Transverse colon (tissue), 4 donors: Measurements from ENCODE around the gene KCNK5. TPM values are rescaled to one million over a fixed set of nuclear protein-coding genes. Genes with fewer than 3 reads are reported as not detected.

Experiments used
- DNase-seq: peaks from one replicate; pipeline ENCODE4 v3.0.0-alpha.2; 2019
- H3K27ac ChIP-seq, 4 donors: fragments of 200-600 bp; sonication (generic); 2 replicates each; pipeline ENCODE4 v1.5.1; 2016 to 2018; ENCODE audit warnings: inconsistent platforms in 4 of 4
- H3K27me3 ChIP-seq: fragments of 200-600 bp; sonication (generic); 2 replicates; pipeline ENCODE4 v1.5.1; 2017; ENCODE audit warnings: inconsistent platforms
- H3K36me3 ChIP-seq, 4 donors: fragments of 200-600 bp; sonication (generic); 2 replicates each; pipeline ENCODE4 v1.5.1; 2017 to 2019; ENCODE audit warnings: inconsistent platforms in 4 of 4
- H3K4me1 ChIP-seq, 4 donors: fragments of 200-600 bp; sonication (generic); 2 replicates each; pipeline ENCODE4 v1.5.1; 2017 to 2020; ENCODE audit warnings: inconsistent platforms in 4 of 4
- H3K4me3 ChIP-seq, 4 donors: fragments of 200-600 bp; sonication (generic); 1 replicate in 1 of 4; 2 replicates in 3 of 4; pipeline versions ENCODE4 v1.5.1 to v1.6.1; 2017 to 2019; ENCODE audit warnings: inconsistent platforms in 4 of 4
- H3K9me3 ChIP-seq, 2 donors: fragments of 200-600 bp; sonication (generic); 2 replicates each; pipeline ENCODE4 v1.5.1; 2017 to 2019; ENCODE audit warnings: inconsistent platforms in 2 of 2
- EP300 ChIP-seq: sonication (generic); formaldehyde crosslinking; IDR thresholded peaks from one replicate; pipeline ENCODE4 v1.6.1; 2017; ENCODE audit warnings: antibody characterized with exemption, low read depth
- POLR2A ChIP-seq: fragments of 450-650 bp; IDR thresholded peaks from one replicate; pipeline ENCODE4 v1.6.1; 2016; ENCODE audit warnings: antibody characterized with exemption, mild to moderate bottlenecking, moderate library complexity
- POLR2AphosphoS5 ChIP-seq, 3 donors: sonication (generic); formaldehyde crosslinking; IDR thresholded peaks; one replicate each; pipeline ENCODE4 v1.6.1; 2016; ENCODE audit warnings: antibody characterized with exemption in 3 of 3
- WGBS, 2 donors: methylation state at CpG; one replicate each; pipeline ENCODE4 v1.1.5; 2018; ENCODE audit warnings: low coverage in 1 of 2; 5-methylcytosine and 5-hydroxymethylcytosine counted together
- in situ Hi-C, 4 donors: fragments of 200-750 bp; cut with MboI; loops; one replicate each; pipeline versions ENCODE4 v1.15.0 to v1.15.1; 2017; ENCODE audit warnings: low sequenced_read_pairs in 3 of 4, low pct_ligation_motif_present in 1 of 4, low pct_unique_long_range_greater_than_20kb in 1 of 4
- intact Hi-C: fragments of 100-400 bp; cut with DNase I; formaldehyde crosslinking; loops from one replicate; pipeline ENCODE4 v1.15.1; 2023; ENCODE audit warnings: low total_unique reads
- total RNA-seq, 4 donors: library from RNA; depleted of rRNA; stranded (reverse); fragments of >200 nt; gene quantifications; one replicate each; pipeline ENCODE4 v1.1.0, GENCODE V29; 2016
- TF ChIP-seq, protein P1 (sequence below), 5 experiments: fragments of 200-600 bp in 3 of 5; fragments of 450-650 bp in 2 of 5; sonication (generic) in 3 of 5; IDR thresholded peaks; 1 replicate in 2 of 5; 2 replicates in 3 of 5; pipeline ENCODE4 v1.5.1; 2016 to 2017; ENCODE audit warnings: antibody characterized with exemption in 5 of 5, inconsistent platforms in 3 of 5, mild to moderate bottlenecking in 2 of 5, moderate library complexity in 1 of 5

KCNK5 gene
- total RNA-seq, 4 donors from 2014 or later = 9.6 to 86.0 (median 64.5) TPM

DNA sequence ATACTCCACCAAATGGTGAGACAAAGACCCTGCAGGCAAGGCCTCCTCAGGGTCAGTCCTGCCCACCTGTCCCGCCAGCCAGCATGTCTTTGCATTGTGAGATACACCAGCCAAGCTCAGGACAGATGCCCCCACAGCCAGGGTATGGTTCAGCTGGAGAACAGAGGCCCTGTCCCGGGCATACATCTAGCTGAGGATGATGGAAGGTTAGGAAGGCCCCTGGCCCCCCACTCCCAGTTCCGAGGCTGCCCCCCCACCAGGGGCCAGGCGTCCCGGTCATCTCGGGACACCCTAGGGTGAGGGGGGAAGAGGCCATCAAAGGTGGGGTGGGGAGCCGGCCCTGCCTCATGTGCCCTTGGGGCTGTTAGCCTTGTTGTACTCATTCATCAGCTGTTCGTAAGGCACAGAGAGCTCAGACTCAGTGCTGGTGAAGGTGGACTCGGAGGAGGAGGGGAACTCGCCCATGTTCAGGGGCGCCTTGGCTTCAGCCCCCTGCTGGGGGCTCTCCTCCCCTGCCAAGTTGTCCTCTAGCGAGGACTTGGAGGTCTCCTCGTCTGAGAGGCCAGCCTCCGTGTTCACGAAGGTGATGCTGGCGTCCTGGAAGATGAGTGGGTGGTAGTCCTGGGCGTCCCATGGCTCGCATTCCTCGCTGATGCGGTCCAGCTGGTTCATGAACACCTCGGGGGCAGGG is 38.6 kb downstream of the KCNK5 start:
- WGBS, 2 donors = 94% methylated on average over 20 of the region's 21 CpGs; no CpG with 5 or more reads in 1 of the 2 donors
- DNase-seq = no peak
- Histone ChIP-seq H3K9me3 (no peaks in the 10 kb centered on the region), H3K36me3 (peaks cover 0 to 5% (median 2%) of the 10 kb centered on the region in 4 donors), H3K27ac (peak overlapping the region in 2 of 4 donors; percentile 44 to 89), H3K4me3 (no peak overlapping the region), H3K4me1 (peaks cover 2 to 43% (median 19%) of the 10 kb centered on the region in 4 donors), H3K27me3 (no peaks in the 10 kb centered on the region)
- TF ChIP-seq, protein P1, sequence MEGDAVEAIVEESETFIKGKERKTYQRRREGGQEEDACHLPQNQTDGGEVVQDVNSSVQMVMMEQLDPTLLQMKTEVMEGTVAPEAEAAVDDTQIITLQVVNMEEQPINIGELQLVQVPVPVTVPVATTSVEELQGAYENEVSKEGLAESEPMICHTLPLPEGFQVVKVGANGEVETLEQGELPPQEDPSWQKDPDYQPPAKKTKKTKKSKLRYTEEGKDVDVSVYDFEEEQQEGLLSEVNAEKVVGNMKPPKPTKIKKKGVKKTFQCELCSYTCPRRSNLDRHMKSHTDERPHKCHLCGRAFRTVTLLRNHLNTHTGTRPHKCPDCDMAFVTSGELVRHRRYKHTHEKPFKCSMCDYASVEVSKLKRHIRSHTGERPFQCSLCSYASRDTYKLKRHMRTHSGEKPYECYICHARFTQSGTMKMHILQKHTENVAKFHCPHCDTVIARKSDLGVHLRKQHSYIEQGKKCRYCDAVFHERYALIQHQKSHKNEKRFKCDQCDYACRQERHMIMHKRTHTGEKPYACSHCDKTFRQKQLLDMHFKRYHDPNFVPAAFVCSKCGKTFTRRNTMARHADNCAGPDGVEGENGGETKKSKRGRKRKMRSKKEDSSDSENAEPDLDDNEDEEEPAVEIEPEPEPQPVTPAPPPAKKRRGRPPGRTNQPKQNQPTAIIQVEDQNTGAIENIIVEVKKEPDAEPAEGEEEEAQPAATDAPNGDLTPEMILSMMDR (IDR thresholded peaks at IDR 0.05) = no peak
- TF ChIP-seq POLR2A (no peak), POLR2AphosphoS5 (IDR thresholded peaks at IDR 0.05) (no peak)
- in situ Hi-C loops (no loop called here), intact Hi-C loops (no loop called here)

DNA sequence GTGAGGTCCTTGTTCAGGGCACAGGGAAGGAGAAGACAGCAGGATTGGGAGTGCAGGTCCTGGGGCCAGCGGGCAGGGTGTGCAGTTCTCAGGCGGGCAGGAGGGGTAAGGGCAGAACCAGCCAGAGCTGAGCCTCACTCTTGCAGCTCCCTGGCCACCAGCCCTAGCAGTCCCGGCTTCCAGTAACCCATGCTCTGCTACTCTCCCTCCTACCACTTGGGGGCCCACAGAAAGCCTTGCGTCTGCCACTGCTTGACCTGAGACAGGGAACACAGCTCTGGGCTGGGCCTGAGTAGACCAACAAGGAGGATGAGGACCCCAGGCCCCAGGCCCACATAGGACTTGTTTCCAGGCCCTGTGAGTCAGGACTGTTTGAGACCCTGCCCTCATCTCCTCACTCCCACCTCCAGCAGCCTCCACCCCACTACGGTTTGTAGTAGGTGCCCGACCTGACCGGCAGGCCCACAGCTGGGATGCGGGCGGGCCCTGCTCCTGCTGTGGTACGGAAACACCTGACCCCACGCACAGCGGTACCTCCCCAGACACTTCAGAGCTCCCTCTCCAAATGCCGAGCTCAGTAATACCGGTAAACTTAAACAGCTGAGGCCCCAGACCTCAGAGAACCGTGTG is 39.2 kb downstream of the KCNK5 start:
- TF ChIP-seq, protein P1 (IDR thresholded peaks at IDR 0.05) = peak; percentile 35 to 73 (median 55)
- TF ChIP-seq POLR2A = no peak
- Histone ChIP-seq H3K27ac (peak overlapping the region; percentile 88 to 91 (median 89)), H3K27me3 (no peaks in the 10 kb centered on the region), H3K36me3 (peaks cover 0 to 2% (median 0%) of the 10 kb centered on the region in 4 donors), H3K9me3 (no peaks in the 10 kb centered on the region), H3K4me1 (peaks cover 5 to 46% (median 21%) of the 10 kb centered on the region in 4 donors), H3K4me3 (no peak overlapping the region)
- in situ Hi-C loops = no loop called here
- WGBS, 2 donors = 80% methylated on average over 15 of the region's 15 CpGs; no CpG with 5 or more reads in 1 of the 2 donors
- intact Hi-C loops = no loop called here
- peak; percentile 72 for DNase-seq

DNA sequence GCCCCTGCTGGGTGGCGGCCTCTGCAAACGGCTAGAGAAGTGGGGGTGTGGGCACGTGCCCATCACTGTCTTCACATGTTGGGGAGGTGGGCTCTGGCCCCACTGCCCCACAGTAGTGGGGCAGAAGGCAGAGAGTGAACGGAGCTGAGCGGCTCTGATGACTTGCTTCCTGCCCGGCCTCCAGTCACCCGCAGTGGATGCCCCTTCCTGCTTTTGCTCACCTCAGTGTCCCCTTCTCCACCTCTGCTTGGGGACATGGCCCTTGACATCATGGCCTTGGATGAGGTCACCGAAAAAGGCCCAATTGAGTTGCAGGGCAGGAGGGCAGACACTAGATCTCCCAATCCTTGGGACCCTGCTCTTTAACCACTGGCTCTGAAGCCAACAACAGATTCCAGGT is 40.1 kb downstream of the KCNK5 start:
- in situ Hi-C loops = no loop called here
- H3K36me3 ChIP-seq = no peaks in the 10 kb centered on the region
- TF ChIP-seq, protein P1 (IDR thresholded peaks at IDR 0.05) = no peak
- TF ChIP-seq POLR2A = no peak
- no peak for TF ChIP-seq POLR2AphosphoS5 (IDR thresholded peaks at IDR 0.05)
- no peak for TF ChIP-seq EP300
- no peaks in the 10 kb centered on the region for H3K9me3 ChIP-seq
- H3K4me1 ChIP-seq = peaks cover 5 to 55% (median 24%) of the 10 kb centered on the region in 4 donors
- no peaks in the 10 kb centered on the region for H3K27me3 ChIP-seq
- WGBS, 2 donors = 80% methylated on average over 8 of the region's 8 CpGs; no CpG with 5 or more reads in 1 of the 2 donors
- no peak for DNase-seq
- no peak overlapping the region for H3K4me3 ChIP-seq
- H3K27ac ChIP-seq = peak overlapping the region; percentile 88 to 91 (median 89)
- intact Hi-C loops = no loop called here

DNA sequence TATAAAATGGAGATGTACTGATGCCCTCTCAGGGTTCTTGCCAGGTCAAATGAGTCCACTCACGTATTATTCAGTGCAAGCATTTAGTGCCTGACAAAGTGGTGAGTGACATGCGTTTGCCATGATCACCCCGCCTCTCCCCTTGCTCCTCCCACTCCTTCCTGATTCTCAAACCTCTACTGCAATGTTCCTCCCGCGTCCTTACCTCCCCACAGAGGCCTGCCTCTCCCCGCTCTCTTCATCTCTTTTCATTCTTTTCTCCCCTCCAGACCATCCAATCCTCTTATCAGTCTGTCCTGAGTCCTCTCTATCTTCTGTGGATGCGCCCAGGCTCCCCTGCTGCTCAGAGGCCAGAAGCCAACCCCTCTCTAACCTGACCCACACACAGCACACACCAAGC is 40.7 kb downstream of the KCNK5 start:
- in situ Hi-C loops = no loop called here
- peaks cover 8 to 61% (median 26%) of the 10 kb centered on the region in 4 donors for H3K4me1 ChIP-seq

More for the DNA sequence above, 40.7 kb downstream of the KCNK5 start:
- Histone ChIP-seq H3K27me3 (no peaks in the 10 kb centered on the region), H3K27ac (peak overlapping the region; percentile 88 to 91 (median 89)), H3K4me3 (no peak overlapping the region), H3K9me3 (no peaks in the 10 kb centered on the region), H3K36me3 (no peaks in the 10 kb centered on the region)
- TF ChIP-seq, protein P1 (IDR thresholded peaks at IDR 0.05) = no peak
- no peak for TF ChIP-seq EP300
- no peak for TF ChIP-seq POLR2A
- TF ChIP-seq POLR2AphosphoS5 (IDR thresholded peaks at IDR 0.05) = no peak
- WGBS, 2 donors = 39 to 47% methylated on average over 4 to 7 of the region's 7 CpGs
- intact Hi-C loops = no loop called here
- peak; percentile 67 for DNase-seq
